ENCODE measurements around the gene NRM.
"Not testable (repeated sequence)": the region's sequence is repeated elsewhere in the genome, so short reads cannot be mapped to it uniquely, and the experiment has no call there.

The NRM gene

GRCh38 chr6:30719791-30720737, 29.3 kb upstream of the NRM start, which contains the start of gene TUBB:
TSS of gene TUBB (plus strand) at chr6:30720352. CDS start at chr6:30720507, 155 bp downstream.
- DNase-seq, result peak; percentile 87

GRCh38 chr6:30719356-30719755, 28.6 kb upstream of the NRM start:
- no peak for DNase-seq

DNA sequence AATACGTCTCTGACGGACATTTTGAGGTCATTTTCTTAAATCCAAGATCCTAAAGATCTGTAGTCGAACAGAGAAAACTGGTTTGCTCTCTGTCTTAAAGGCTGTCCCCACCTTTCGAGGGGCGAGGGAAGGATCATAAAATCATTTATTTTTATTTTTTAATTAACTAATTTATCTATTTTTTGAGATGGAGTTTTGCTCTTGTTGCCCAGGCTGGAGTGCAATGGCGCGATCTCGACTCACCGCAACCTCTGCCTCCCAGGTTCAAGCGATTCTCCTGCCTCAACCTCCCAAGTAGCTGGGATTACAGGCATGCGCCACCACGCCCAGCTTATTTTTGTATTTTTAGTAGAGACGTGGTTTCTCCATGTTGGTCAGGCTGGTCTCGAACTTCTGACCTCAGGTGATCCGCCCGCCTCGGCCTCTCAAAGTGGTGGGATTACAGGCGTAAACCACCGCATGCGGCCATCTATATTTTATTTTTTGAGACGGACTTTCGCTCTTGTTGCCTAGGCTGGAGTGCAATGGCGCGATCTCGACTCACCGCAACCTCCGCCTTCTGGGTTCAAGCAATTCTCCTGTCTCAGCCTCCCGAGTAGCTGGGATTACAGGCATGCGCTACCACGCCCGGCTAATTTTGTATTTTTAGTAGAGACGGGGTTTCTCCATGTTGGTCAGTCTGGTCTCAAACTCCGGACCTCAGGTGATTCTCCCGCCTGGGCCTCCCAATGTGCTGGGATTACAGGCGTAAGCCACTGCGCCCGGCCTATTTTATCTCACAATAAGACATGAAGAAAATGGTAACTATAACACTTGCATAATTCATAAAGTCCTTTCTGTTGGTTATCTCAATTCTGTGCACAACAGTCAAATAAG, 27.3 kb upstream of the NRM start:
- DNase-seq, result not testable (repeated sequence)

DNA sequence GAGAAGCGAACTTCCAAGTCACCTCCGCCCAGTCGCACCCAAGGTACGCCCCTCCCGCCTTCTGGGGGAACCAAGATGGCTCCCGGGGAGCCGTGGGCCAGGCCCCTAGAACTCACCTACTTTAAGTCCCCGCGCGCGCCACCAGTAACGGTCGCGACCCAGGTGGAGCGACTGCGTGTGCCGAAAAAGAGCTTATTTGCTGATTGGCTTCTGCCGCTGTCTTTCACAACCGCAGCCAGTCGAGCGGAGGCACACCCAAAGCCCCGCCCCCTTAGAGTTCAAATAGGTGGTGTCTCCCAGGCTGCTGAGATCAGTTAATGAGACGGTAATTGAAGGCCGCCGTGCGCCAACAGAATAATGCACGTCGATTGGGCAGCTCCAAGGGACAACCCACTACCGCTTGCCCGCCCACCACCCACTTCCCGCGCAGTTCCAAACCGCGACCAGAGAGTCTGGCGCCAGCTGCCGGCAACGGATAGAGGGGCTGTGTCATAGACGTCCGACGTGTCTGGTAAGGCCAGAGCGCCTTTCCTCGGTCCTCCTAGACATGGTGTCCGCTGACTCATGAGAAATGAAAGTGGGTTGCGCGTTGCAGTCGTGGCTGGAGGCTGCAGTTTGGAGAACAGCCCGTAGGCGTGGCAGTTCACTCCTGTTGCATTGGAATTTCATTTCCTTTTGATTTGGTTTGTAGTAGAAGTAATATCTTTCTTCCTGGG, 26.5 kb upstream of the NRM start, which contains the start of gene MDC1:
Gene MDC1, minus strand, starts transcription at position 153 of the 716 bp plus-strand sequence. CDS start 2,106 bp downstream, outside the sequence.
- peak; percentile 100 for DNase-seq

DNA sequence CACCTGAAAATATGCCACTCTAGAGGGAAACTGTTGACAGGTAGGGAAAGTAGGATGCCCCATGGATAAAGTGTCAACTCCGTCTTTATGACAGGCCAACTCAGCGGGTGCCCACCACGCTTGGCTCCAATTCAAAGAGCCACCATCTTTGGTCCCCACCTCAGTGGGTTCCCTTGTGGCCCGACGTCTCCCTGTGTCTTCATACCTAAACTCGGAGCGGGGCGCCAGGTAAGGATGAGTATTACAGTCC, 26.0 kb upstream of the NRM start:
- DNase-seq, result no peak

- DNase-seq, result no peak
These were observed 23.5 kb upstream of the NRM start for GRCh38 chr6:30714263-30714662.

GRCh38 chr6:30712441-30712945, 21.7 kb upstream of the NRM start:
- DNase-seq, result no peak

DNA sequence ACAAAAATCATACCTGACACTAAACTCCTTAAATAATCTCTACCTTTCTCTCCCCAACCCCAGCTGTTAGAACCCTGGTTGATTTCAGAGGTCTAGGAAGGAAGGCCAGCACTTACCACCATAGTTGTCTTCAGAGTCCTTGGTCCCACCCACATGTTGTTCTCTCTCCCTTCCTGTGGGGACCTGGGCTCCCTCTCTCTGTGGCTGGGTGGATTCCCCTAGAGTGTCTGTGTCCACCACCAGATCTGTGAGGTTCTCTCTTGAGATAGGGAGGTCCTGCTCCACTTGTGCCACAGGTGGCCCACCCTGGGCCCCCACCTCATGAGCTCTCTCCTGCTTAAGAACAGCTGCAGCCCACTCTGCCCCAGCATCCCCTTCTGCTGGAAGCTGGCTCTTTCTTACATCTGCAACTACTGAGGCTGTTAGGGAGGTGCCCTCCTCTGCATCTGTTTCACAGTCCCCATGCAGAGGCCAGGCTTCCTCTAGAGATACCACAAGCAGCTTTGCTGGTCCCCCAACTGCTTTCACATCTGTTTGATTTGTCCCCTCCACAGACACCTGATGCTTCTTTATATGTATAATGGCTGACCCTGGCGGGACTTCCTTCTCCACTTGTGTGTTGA, 21.1 kb upstream of the NRM start:
- no peak for DNase-seq

DNA sequence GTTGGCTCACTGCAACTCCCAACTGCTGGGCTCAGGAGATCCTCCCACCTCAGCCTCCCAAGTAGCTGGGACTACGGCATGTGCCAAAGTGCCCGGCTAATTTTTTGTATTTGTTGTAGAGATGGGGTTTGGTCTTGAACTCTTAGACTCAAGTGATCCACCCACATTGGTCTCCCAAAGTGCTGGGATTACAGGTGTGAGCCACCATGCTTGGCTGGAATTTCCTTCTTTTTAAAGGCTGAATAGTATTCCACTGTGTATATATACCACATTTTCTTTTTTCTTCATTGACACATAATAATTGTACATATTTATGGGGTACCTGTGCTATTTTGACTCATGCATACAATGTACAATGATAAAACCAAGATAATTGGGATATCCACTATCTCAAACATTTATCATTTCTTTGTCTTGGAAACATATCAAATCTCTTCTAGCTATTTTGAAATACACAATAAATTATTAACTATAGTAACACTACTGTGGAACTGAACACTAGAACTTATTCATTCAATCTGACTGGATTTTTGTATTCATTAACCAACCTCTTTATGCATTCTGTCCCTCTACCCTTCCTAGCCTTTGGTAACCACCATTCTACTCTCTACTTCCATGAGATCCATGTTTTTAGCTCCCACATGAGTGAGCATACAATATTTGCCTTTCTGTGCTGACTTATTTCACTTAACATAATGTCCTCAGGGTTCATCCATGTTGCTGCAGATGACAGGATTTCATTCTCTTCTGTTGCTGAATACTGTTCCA, 18.5 kb upstream of the NRM start:
- DNase-seq, result no peak

DNA sequence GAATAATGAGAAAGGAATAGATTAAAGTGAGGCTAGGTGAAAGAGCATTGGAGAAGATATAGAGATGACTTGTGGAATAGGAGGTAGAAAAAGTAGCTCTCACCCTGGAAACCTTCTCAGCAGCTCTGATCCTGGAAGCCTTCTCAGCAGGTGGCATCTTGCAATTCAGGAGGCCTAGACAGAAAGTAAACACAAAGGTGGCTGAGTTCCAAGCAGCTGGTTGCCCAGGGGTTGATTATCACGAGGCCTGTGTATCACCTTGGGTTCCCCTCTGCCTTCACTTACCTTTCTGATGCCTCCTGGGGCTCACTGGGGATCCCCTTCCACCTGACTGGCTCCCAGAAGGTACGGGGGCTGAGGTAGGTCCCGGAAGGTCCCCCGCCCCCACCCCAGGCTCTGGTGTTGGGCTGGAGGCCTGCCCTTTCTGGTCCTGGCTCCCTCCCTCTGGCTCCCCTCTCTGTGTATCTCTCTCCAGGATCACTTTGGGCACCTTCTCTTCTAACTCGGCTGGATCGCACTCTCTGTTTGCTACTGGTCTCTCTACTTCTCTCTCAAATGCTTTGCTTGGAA, 16.6 kb upstream of the NRM start:
- DNase-seq, result no peak

GRCh38 chr6:30705620-30706019, 14.8 kb upstream of the NRM start:
- DNase-seq, result no peak

GRCh38 chr6:30703821-30704220, 13.0 kb upstream of the NRM start:
- DNase-seq, result no peak

DNA sequence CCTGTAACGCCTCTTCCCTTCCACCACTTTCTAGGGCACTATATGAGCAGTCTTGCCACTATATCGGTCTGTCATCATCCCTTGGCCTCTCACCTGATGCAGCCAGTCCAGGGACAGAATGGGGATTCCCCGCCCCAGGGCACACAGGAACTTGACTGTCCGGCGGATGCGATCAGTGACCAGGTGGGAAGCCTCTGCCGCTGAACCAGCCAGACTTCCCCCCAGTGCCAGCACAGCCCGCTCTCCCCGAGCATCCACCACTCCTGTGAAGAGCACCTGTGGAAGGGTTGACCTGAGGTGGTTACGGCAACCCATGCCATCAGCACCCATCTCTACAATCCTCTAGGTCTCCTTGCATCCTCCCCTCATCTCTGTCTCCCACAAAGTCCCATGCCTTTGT, 12.2 kb upstream of the NRM start:
- DNase-seq, result no peak

- DNase-seq, result no peak
These were observed 9.6 kb upstream of the NRM start for GRCh38 chr6:30700340-30700739.

DNA sequence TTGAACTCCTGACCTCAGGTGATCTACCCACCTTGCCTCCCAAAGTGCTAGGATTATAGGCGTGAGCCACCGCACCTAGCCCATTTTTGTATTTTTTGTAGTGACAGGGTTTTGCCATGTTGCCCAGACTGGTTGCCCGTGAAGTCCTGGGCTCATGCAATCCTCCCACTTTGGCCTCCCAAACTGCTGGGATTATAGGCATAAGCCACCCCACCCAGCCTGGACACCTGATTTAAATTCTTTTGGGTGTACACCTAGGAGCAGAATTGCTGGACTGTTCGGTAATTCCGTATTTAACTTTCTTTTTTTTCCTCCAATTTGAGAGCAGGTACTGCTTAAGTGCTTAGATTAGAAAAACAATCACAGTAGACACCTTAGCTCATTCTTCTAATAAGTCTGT, 5.6 kb upstream of the NRM start:
- DNase-seq, result no peak

- no peak for DNase-seq
These were observed 544 bp upstream of the NRM start for GRCh38 chr6:30691208-30691847.

DNA sequence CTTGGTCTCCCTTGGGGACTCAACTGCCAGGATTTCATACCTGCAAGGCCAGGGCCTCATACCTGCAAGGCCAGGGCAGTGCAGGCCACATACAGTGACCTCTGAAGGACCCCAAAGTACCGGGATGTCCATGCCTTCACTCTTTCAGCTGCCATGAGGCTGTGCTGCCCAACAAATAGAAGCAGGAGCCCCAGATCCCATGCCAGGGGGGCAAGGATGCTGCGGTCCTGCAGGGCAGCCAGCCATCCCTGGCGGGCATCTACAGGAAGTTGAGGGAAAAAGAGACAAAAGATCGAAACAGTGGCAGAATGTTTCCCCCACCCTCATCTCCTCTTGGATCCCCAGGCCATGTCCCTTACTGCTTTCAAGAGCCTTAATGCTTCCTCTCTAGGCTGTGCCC, 799 bp downstream of the NRM start:
- no peak for DNase-seq

- DNase-seq, result no peak
These were observed 1.5 kb downstream of the NRM start for GRCh38 chr6:30689022-30689865.

DNA sequence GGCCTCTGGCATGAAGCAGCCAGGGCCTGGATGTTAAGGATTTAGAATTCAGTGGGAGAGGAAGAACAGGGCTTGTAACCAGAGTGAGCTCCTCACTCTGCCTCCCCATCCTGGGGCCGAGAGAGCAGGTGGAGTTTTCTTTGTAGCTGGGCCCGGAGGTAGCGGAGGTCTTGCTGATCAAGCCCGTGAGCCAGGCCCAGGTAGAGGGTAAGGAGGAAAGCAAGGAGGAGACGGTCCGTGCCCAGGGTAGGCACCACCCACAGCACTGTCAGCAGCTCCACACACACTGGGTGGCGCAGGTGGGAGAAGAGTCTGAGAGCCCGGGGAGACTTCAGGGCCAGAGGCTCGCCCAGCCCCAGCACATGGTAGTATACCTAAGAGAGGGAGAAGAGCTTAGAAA, 2.2 kb downstream of the NRM start:
- DNase-seq, result no peak
